ENCODE data around the gene MDH2. TPM values are rescaled to one million over a fixed set of nuclear protein-coding genes. Genes with fewer than 3 reads are reported as not detected.
"Not testable (repeated sequence)": the region's sequence is repeated elsewhere in the genome, so short reads cannot be mapped to it uniquely, and the experiment has no call there.

MDH2 gene
- total RNA-seq, 1 donor: 36.6 TPM

GRCh38 chr7:76003351-76003750 is 44.6 kb upstream of the MDH2 start:
- Histone ChIP-seq H2AFZ (ENCODE audit: low read length) (no peak overlapping the region), H3K36me3 (ENCODE audit: insufficient read depth, low read length) (peaks cover 27% of the 10 kb centered on the region), H4K20me1 (ENCODE audit: insufficient read depth, low read length) (peaks cover 5% of the 10 kb centered on the region), H3K27me3 (ENCODE audit: insufficient read depth, low read length) (no peaks in the 10 kb centered on the region), H3K9me3 (ENCODE audit: low read depth, low read length) (no peaks in the 10 kb centered on the region), H3K27ac (ENCODE audit: low read depth, low read length) (no peak overlapping the region), H3K4me1 (ENCODE audit: insufficient read depth, low read length) (peaks cover 2% of the 10 kb centered on the region), H3K4me3 (ENCODE audit: insufficient read depth, low read length) (no peak overlapping the region), H3K79me2 (ENCODE audit: insufficient read depth, low read length) (no peaks in the 10 kb centered on the region), H3K4me2 (ENCODE audit: insufficient read depth, low read length) (no peak overlapping the region)
- DNase-seq (ENCODE audit: insufficient read length, low spot score, missing footprints): peak; percentile 18
- TF ChIP-seq CTCF (IDR thresholded peaks at IDR 0.05; ENCODE audit: extremely low read depth, low read depth, low read length): no peak

- not testable (repeated sequence) for H3K4me2 ChIP-seq (ENCODE audit: insufficient read depth, low read length)
These were observed 42.9 kb upstream of the MDH2 start for GRCh38 chr7:76005004-76005403.

GRCh38 chr7:76008156-76008687 is 39.7 kb upstream of the MDH2 start:
- H3K27me3 ChIP-seq (ENCODE audit: insufficient read depth, low read length): no peaks in the 10 kb centered on the region
- H3K4me1 ChIP-seq (ENCODE audit: insufficient read depth, low read length): peaks cover 15% of the 10 kb centered on the region
- no peaks in the 10 kb centered on the region for H3K79me2 ChIP-seq (ENCODE audit: insufficient read depth, low read length)
- no peak for TF ChIP-seq CTCF (IDR thresholded peaks at IDR 0.05; ENCODE audit: extremely low read depth, low read depth, low read length)
- H3K4me3 ChIP-seq (ENCODE audit: insufficient read depth, low read length): no peak overlapping the region
- H3K9me3 ChIP-seq (ENCODE audit: low read depth, low read length): no peaks in the 10 kb centered on the region
- no peak overlapping the region for H3K4me2 ChIP-seq (ENCODE audit: insufficient read depth, low read length)
- H4K20me1 ChIP-seq (ENCODE audit: insufficient read depth, low read length): peaks cover 4% of the 10 kb centered on the region
- no peak overlapping the region for H2AFZ ChIP-seq (ENCODE audit: low read length)
- no peak for DNase-seq (ENCODE audit: insufficient read length, low spot score, missing footprints)
- no peak overlapping the region for H3K27ac ChIP-seq (ENCODE audit: low read depth, low read length)
- peaks cover 12% of the 10 kb centered on the region for H3K36me3 ChIP-seq (ENCODE audit: insufficient read depth, low read length)

More at GRCh38 chr7:76005004-76005403, 42.9 kb upstream of the MDH2 start:
- Histone ChIP-seq H3K4me1 (ENCODE audit: insufficient read depth, low read length) (peaks cover 14% of the 10 kb centered on the region), H3K36me3 (ENCODE audit: insufficient read depth, low read length) (peaks cover 27% of the 10 kb centered on the region)
- H3K79me2 ChIP-seq (ENCODE audit: insufficient read depth, low read length); H2AFZ ChIP-seq (ENCODE audit: low read length); H4K20me1 ChIP-seq (ENCODE audit: insufficient read depth, low read length); H3K27me3 ChIP-seq (ENCODE audit: insufficient read depth, low read length); H3K4me3 ChIP-seq (ENCODE audit: insufficient read depth, low read length); H3K27ac ChIP-seq (ENCODE audit: low read depth, low read length); H3K9me3 ChIP-seq (ENCODE audit: low read depth, low read length): not testable (repeated sequence)
- peak; percentile 27 for DNase-seq (ENCODE audit: insufficient read length, low spot score, missing footprints)

- Histone ChIP-seq H3K27me3 (ENCODE audit: insufficient read depth, low read length) (no peaks in the 10 kb centered on the region), H3K36me3 (ENCODE audit: insufficient read depth, low read length) (peaks cover 5% of the 10 kb centered on the region), H2AFZ (ENCODE audit: low read length) (no peak overlapping the region), H3K4me2 (ENCODE audit: insufficient read depth, low read length) (peak overlapping the region; percentile 66), H3K9me3 (ENCODE audit: low read depth, low read length) (no peaks in the 10 kb centered on the region), H3K27ac (ENCODE audit: low read depth, low read length) (peak overlapping the region; percentile 41), H4K20me1 (ENCODE audit: insufficient read depth, low read length) (peaks cover 4% of the 10 kb centered on the region), H3K4me1 (ENCODE audit: insufficient read depth, low read length) (peaks cover 15% of the 10 kb centered on the region), H3K4me3 (ENCODE audit: insufficient read depth, low read length) (no peak overlapping the region), H3K79me2 (ENCODE audit: insufficient read depth, low read length) (no peaks in the 10 kb centered on the region)
- TF ChIP-seq CTCF (IDR thresholded peaks at IDR 0.05; ENCODE audit: extremely low read depth, low read depth, low read length): no peak
- no peak for DNase-seq (ENCODE audit: insufficient read length, low spot score, missing footprints)
These were observed 38.0 kb upstream of the MDH2 start for GRCh38 chr7:76009672-76010600.
